Pons (tissue), 1 donor: Measurements from ENCODE around the gene SDC1.

Source experiments
- DNase-seq: peaks from one replicate; pipeline ENCODE4 v3.0.0-alpha.2; 2016; ENCODE audit warnings: low spot score

SDC1 gene

DNA sequence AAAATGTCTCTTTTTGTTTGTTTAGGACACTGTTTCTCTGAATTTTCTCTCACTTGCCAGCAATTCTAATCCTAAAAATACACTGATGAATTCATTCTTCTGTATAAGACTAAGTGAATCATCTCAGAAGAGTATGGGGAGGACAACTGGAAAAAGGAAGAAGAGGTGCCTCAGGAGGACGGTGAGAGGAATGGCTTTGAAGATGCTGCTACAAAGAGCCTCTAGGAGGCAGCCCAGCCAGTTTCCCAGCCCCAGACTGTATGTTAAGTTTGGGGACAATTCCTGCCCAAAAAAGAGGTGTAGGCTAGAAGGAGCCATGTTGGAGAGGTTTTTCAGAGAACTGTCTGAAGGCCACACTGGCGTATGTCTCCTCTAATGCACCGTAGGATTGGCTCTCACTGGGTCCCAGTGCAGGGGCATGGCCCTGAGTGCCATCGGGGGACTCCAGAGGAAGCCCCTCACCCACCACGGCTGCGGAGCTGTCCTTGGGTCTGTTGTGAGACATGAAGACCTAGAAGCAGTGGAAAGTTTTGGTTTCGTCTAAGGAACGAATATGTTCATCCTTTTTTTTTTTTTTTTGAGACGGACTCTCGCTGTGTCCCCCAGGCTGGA lies 3.1 kb upstream of the SDC1 start:
- no peak for DNase-seq

- DNase-seq = no peak
These were observed 1.2 kb upstream of the SDC1 start for GRCh38 chr2:20226152-20226545.

DNA sequence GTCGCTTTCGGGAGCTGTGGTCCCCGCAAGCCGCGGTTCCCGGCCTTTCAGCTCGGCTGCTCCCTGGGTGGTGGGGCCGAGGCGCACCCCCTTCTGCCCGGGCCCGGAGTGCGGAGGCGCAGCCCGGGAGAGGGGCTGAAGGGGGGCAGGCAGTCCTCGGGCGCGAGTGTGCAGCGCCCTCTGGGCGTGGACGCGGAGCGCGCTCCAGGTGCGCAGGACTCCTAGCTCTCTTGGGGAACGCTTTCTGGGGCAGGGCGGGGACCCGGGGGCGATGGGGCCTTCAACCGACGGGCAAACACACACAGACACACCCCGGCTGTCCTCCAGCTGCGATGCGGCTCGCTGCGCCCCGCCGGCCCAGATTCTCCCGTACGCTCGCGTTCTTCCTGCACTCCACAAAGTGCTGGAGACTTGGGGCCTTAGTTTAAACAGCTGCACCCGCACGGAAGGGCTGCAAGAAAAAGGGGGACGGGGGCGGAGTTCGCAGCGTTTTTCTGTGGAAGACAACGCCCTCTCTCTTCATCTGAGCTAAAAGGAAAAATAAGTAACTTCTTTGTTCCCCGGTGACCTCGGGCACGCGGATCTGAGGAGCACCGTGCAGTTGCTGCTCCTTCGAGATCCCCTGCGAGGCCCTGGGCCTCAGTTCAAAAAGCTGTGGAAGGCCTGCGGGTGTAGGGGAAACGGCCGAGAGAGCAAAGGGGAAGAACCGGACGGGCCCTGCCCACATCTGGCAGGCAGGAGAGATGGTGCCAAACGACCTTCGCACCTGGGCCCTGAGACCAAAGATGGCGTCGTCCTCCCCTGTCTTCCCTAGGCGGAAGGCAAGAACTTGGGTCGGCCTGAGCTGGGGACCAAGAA lies 593 bp upstream of the SDC1 start:
- no peak for DNase-seq

DNA sequence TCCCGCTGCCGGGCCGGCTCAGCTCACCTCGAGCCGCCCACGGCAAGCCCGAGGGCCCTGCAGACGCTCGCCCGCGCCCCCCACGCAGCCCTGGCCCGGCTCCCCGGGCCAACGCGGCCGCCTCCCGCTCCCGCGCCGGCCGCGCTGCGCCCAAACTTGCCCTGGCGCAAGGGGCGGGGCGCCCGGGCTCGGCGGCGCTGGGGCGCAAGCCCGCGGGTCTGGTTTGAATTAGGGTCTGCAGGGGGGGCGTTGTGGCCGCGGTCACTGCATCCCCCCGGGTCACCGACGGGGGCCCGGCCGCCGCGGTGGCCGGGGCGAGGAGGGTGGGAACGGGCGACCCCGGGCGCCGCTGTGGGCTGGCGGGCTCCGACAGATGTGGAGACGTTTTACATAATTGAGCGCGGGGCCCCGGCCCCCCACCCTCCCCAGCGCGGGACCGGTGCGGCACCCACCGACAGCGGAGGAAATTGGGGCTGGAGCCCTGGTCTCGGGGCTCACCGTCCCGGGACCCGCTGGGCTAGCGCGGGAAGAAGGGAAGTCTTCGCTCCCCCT lies 690 bp downstream of the SDC1 start:
- DNase-seq = no peak

DNA sequence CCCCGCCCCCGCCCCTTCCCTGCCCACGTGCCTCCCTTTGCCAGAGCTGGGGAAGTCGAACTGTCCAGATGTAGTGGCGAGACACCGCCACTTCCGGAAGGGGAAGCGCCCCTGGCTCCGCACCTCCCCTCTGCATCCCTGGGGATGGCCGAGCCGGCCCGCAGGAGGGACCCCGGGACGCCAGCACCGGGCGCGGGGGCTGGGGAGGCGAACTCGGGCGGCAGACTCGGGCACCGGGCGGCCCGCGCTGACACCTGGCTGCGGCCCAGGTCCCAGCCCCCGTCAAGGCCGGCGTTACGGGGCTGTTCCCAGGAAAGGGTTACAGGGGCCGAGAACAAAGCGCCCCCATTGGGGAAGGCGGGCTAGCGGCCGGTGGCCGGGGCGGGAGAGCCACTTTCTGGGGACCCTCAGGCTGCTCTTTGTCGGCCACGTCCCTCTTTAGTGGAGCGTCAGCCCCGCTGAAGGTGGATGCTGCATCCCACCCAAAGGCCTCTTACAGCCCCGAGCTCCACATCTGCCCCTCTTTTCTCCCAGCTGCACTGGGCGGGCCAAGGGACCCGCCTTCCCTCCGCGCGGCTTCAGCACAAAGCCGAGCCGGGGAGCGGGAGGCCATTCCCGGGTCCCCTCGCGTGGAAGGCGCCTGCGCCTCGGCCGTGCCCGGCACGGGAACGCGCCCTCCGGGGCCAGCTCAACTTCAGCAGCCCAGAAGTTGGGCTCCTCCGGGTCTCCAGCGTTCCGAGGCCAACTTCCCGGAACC lies 1.3 kb downstream of the SDC1 start:
- DNase-seq = no peak

DNA sequence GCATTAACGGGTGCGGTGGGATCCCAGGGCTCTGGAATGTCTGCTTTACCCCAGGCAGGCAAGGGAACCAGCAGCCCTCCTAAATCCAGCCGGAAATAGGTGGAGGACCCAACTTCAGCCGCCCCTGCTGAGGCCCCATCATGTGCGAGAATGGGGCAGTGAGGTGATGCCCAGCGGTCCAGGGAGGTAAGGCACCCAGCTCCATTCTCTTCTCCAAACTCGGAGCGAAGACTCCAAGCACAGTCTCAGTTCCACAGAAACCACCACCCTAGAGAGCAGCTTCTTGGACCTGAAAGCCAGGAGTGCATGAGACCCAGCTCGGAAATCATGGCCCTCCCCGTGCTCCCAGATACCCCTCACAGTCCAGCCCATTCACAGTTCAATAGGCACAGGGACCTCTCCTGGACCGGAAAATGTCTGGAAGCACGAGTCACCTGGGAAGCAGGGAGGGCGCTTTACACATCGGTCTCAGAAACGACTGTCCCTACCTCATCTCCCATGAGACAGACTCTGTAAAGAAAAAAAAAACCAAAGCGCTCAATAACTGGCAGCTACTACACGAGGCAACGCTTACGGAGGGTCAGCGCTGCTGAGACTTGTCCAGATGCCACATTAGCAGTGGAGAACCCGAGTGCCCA lies 2.0 kb downstream of the SDC1 start:
- no peak for DNase-seq

GRCh38 chr2:20222014-20222768 lies 2.7 kb downstream of the SDC1 start:
- DNase-seq = no peak

DNA sequence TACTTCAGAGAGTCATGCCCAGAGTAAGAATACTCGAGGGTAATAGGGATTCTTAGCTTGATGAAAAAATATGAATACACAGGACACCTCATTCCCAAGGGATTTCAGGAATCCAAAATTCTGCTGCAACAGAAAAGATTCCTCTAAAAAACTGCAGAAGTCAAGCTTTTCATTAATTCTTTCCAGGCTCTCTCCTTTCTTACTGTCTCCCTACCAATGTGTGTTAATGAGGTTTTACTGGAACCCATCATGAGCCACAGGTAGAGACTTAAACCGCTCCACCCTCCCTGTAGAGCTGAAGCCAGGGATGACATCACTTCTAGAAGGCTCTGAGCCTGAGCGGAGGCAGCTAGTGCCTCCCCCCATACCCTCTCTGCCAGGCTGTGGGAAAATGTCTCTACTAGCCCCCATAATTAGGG lies 3.4 kb downstream of the SDC1 start:
- no peak for DNase-seq

DNA sequence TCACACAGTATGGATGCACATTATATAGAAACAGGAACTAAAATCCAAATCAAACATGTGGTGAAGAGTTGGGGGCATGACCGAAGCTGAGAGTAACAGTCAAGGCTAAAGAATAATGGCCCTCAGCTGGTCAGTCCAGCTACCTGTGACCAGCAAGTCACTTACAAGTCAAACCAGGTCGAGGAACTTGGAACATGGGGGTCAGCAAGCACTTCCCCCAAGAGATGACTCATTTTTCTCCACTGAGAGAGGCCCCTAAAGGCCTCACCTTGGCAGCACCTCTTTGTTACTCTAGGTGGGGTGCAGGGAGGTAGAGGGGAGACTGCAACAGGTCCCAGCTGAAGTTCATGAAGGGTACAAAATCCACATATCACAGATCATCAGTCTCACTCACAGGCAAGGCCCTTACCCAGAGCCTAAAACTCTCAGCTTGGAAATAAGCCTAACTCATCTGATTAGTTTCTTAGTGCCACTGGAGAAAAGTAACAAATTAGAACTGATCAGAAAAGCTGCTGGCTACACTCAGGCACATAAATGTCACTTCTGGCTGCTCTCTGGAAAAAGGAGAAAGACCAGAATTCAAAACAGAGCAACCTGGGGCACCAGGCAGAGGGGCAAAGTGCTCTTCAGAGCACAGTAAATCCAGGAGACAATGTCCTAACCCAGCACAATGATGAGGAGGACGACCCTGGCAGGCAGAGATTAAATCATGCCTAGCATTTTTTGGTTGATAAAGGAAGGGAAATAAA lies 4.0 kb downstream of the SDC1 start:
- DNase-seq = no peak

- DNase-seq = no peak
These were observed 5.1 kb downstream of the SDC1 start for GRCh38 chr2:20219763-20220380.

DNA sequence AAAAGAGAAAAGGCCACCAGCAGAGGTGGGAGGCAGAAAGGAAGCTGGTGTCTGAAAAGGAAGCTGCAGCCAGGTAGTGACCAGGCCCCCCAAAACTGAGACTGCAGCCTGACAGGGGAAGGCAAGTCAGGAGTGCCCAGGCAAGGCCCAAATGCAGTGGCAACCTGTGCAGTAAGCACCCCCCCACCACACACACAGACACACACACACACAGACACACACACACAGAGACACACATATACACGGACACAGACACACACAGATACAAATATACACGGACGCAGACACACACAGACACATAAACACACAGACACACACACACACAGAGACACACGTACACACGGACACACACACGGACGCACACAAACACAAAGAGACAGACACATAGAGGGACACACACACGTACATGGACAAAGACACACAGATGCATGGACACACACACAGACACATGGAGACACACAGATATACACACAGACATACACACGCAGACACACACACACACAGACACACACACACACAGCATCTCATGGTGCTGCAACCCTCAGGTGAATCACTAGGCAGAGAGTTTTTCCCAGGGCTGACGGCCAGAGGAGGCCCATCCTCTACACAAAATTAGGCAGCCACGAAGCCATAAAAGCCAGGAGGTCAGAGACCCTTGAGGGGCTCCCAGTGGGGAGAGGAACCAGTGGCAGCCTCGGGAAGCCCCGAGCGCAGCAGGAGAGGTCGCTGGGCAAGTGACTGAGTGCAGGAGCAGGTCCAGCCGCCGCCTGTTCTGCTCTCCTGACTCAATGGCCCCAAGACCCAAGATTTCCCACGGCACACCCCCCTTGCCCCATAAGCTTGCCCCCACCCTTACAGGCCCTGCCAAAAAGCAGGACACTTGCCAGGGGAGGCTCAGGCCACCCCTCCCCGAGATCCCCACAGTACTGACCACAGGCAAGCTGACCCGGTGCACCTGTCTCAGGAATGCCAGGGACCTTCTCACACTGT lies 6.3 kb downstream of the SDC1 start:
- no peak for DNase-seq

DNA sequence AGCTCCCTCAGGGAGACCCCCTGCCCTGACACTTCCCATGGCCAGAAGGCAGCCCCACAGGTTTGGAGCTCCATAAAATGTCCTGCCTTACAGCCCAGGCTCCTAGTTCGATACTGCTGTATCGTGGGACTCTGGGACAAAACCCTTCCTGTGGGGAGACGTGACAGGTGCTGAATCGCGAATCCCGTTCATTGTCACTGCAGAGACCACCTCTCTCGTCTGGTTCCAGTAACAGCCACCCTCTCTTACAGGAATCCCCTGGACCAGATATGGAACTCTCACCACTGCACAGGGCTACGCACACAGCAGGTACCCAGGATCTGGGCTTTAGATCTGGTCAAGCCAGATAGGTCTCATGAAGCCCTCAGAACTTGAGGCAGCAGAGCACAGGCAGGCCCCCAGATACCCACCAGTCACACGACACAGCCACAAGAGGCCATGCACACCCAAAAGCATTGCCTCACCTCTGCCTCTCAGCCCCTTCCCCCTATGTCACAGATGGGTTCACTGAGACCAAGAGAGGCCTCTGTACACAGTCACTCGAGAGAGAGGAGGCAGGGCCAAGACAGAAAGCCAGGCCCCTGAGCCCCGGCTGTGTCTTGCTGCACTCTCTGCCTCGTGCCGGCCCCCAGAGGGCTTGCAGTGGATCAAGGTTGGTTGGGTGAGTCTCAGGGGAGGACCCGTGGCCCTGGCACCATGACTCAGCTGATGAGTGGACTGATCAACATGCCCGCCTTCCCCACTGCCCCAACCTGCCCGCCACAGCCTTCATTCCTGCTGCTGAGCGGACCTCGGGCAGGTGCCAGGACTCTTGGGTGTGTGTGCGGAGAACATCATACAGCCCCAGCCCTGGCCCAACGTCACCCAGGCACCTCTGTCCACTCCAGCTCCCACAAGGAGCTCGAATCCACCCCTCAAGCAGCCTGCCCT lies 7.6 kb downstream of the SDC1 start:
- no peak for DNase-seq

DNA sequence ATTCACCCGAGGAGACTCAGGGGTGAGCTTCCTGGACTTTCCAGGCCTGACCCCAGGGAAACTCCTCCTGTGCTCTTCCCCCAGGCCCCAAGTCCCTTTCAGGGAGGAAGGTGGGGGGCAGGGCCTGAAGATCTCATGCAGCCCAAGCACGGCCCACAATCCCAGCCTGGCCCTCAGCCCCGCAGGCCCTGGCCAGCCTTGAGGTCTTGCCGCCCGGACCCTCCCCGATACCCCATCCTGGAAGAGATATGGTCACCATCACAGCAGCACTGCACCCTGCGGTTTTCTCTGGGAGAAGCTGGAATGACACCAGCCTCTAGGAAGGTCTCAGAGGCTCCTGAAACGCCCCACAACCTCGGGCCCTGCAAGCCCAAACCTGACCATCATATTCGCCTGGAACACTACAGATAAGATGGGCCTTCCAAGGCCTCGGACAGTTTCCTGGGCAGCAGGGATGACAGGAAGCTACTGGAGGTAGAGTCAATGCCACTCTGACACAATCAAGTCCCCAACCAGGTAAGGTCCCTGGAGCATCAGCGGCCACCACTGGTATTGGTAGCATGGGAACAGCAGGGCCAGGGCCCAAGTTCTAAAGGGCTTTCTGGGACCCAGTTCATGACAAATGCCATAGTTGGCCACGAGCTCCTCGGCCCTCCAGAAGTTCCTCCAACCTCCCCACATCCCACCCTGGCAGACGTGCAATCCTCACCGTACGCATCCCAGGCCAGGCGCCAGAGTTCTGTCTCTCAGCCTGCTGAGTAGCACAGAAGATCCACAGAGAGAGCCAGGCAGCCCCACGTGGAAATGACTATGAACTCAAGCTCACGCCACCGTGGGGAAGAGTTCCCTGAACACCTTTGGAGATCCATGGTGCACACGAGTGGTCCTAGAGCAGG lies 8.6 kb downstream of the SDC1 start:
- no peak for DNase-seq

- no peak for DNase-seq
These were observed 9.5 kb downstream of the SDC1 start for GRCh38 chr2:20215183-20216040.

DNA sequence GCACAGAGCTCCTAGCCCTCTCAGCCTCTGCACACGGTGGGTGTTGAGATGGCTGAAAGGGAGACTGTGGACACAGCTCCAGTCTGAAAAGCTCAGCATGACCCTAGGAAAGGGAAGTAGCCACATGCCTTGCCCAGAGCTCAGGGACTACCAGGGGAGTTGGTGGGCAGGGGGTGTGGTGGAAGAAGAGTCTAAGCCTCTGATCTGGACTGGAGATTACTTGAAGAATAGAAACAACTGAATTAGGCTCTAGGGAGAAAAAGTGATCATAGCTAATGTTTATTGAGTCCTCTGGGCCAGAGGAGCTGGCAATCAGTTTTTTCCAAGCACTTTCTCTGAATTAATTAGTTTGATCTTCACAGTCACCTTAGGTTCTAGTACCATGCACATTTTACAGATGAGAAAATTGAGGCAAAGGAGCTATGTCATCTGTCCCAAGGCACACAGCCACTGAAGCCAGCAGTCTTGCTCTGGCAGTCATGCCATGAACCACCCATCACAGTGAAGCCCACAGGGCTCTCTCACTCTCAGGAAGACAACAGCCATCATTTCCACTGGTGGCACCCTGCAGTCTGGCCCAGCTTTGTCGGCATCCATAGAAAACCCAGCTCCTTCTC lies 10.3 kb downstream of the SDC1 start:
- DNase-seq = no peak
